GM19438 (cell line): ENCODE data around the gene PHYHD1.
"Not testable (repeated sequence)": the region's sequence is repeated elsewhere in the genome, so short reads cannot be mapped to it uniquely, and the experiment has no call there.

ENCODE experiments used
- ATAC-seq: cut with Tn5 transposase; IDR thresholded peaks from one replicate; pipeline ENCODE4 v1.9.1; 2021; ENCODE audit warnings: low read depth; ENCODE audit not compliant: unreplicated experiment

PHYHD1 gene

DNA sequence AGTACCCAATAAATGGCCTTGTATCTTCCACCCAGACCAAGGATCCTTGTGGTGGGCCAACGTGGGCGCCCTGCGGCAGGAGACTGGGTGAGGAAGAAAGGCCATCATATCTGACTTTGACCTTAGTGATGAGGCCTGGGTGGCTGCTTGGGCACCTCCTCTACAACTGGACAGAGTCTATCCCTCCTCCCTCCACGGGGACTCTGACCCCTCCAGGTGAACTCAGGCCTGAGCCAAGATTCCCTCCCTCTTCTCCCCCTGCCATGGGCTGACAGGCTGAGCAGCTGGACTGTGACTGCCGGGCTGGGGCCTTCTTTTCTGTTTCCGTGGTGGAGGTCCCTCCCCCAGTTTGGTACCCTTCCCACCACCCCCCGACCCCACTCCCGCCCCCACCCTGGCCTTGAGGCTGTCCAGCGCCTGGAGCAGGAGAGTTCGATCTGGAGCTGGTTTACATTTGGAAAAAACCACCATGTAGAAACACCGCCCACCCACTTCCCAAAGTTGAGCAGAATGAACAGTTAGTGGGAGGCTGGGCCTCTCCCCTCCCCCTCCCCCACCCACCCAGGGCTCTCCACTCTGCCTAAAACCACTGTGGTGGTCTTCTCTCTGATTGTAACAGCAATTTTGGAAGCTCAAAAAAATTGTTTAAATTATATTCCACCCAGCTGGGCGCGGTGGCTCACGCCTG, 1.2 kb upstream of the PHYHD1 start:
- ATAC-seq: no peak

DNA sequence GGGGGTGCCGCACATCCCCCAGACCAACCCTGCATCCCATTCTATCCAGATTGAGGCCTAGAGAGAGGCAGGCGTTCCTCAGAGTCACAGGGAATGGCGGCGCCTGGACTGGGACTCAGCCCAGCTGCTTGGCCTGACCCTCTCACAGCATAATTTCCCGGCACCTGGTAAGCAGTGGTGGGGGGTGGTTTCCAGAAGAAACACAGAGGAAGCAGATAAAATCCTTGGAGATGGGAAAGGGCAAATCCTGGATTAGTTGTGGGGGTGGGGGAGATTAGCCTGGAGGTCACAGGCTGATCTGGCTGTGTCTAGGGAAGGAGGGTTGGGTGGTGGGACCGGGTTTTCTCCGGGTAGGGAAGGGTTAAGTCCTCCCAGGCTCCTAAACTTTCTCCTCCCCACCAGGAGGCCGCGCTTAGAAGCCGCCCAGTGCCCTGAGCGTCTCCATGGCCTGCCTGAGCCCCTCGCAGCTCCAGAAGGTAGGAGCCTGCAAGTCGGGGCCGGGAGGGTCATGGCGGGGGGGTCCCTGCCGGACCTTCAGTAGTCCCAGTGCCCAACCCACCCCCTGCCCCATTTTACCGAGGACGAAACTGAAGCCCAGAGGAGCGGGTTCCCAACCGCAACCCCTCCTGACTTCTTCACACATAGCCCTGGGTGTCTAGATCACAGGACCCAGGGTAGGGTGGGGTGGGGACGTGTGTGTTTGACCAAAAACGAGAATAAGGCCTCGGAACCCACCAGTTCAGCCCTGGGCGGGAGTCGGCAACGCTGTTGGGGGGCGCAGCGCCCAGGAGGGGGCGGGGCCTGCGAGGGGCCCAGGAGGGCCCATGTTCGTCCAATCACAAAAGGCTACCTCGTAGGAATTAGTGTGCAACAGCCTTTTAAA, 1.3 kb downstream of the PHYHD1 start:
- ATAC-seq: no peak

DNA sequence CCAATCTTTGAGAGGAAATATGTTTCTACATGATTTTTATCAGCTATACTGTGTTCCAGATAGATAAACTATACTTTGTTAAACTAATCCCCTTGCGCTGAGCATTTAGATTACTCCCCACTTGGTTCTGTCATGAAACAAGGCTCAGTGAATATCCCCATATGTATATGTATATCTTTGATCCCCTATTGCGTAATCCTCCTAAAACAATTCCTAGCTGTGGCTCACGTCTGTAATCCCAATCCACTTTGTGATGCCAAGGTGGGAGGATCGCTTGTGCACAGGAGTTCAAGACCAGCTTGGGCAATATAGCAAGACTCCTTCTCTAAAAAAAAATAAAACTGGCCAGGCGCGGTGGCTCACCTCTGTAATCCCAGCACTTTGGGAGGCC, 2.7 kb downstream of the PHYHD1 start:
- ATAC-seq: no peak

DNA sequence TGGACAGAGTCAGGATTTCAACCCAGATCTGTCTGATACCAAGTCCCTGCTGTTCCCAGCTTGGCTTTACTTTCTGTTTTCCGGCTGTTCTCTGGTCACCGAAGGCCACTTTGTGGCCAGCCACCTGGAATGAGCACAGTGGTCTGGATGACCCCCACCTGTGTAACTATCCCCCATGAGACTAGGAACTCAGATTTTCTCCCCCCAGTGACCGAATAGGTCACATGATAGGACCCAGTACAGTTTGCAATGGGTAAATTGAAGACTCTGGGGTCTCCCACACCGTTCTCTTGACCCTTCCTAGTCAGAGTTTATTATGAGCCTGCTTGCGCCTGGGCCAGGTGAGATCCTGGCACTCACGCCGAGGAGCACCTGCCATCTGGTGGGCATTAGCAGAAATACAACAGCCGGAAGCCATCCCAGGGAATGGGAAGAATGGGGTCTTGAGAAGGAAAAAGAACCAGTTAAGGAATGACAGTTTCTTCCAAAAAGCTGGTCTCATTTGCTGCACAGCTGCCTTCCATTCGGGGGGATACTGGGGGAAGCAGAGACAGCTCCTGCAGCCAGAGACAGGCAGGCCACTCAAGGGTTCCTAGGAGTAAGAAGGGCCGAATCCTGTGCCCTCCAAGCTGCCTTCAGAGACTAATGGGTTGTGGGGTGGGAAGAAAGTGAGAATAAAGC, 7.1 kb downstream of the PHYHD1 start:
- ATAC-seq: no peak

GRCh38 chr9:128928624-128929023, 7.8 kb downstream of the PHYHD1 start:
- no peak for ATAC-seq

GRCh38 chr9:128929560-128929959, 8.8 kb downstream of the PHYHD1 start:
- ATAC-seq: no peak

DNA sequence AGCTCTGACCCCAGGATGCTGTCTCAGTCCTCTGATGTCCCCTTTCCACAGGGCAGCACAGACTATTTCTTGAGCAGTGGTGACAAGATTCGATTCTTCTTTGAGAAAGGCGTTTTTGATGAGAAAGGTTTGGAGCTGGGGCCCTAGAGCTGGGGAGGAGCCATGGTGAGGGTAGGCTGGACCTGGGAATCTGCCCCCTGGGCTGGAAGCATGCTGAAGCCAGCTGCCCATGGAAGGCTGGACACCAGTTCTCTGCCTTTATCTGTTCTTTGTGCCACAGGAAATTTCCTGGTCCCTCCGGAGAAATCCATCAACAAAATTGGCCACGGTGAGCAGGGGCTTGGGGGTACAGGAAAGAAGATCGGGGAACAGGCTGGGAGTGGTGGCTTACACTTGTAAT, 12.9 kb downstream of the PHYHD1 start:
- ATAC-seq: no peak

- no peak for ATAC-seq
Observed at GRCh38 chr9:128936171-128936865, 15.5 kb downstream of the PHYHD1 start.

GRCh38 chr9:128937310-128938165, 16.8 kb downstream of the PHYHD1 start:
- ATAC-seq: no peak

- ATAC-seq: no peak
Observed at GRCh38 chr9:128940271-128940921, 19.6 kb downstream of the PHYHD1 start.

GRCh38 chr9:128940946-128941755, 20.4 kb downstream of the PHYHD1 start:
- no peak for ATAC-seq

GRCh38 chr9:128943832-128944620, 23.2 kb downstream of the PHYHD1 start:
- no peak for ATAC-seq

DNA sequence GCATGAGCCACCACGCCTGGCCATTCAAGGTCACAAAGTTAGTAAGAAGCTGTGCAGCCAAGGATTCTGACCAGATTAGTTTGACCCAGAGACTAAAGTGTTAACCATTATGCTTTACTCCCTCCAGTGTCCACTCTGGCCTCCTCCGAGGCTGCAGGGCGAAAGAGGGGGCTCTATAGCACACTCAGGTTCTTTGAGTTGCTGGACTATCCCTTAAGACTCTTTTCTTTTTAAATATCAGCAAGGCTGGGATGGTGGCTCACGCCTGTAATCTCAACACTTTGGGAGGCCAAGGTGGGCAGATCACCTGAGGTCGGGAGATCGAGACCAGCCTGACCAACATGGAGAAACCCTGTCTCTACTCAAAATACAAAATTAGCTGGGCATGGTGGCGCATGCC, 24.2 kb downstream of the PHYHD1 start:
- not testable (repeated sequence) for ATAC-seq

DNA sequence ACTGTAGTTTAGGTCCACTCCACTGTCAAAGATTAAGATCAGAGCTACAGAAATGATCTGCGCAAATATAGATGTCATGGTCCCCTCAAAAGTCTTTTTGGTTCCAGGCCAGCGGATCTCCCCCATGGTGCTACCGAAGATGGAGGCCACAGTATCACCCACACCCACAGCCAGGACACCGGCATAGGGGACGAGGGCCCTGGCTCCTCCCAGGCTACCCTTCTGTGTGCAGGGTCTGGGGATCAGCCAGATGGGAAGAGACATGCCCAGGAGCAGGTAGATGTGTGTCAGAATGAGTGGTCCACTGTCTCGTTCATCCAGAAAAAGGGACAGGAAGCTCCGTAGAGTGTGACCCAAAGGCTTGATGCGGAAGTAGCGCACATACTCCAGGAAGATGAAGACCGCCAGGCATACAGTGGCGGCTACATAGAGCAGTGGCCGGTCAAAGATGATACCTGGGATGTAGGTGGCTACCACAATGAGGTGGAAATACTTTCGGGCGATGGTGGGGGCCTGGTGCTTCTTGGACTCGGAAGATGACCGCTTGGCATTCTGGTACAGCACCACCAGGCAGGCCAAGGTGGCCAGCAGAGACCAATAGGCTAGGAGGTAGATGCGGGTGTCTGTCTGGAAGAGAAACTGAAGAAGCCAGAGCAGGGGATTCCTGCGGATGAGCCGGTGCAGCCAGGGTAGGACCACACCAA, 25.2 kb downstream of the PHYHD1 start:
- no peak for ATAC-seq

GRCh38 chr9:128946571-128947276, 25.9 kb downstream of the PHYHD1 start:
- no peak for ATAC-seq

- ATAC-seq: no peak
Observed at GRCh38 chr9:128947277-128947526, 26.4 kb downstream of the PHYHD1 start.
